K562 (cell line): ENCODE measurements around the gene QSOX2.

Experiments used
- EZH2 ChIP-seq: IDR thresholded peaks from 2 replicates; pipeline ENCODE4 v1.6.1; 2012; ENCODE audit warnings: low read depth, mild to moderate bottlenecking, inconsistent platforms, low read length, borderline replicate concordance
- GABPA ChIP-seq: fragments of 200-800 bp; sonication (Bioruptor generic); conservative IDR thresholded peaks from 2 replicates; pipeline ENCODE4 v1.6.1; 2016; ENCODE audit warnings: low read depth, missing genetic modification characterization, missing compliant biosample characterization
- GABPB1 ChIP-seq: sonication (generic); formaldehyde crosslinking; IDR thresholded peaks from 2 replicates; pipeline ENCODE4 v1.8.0; 2022; ENCODE audit warnings: mild to moderate bottlenecking, missing genetic modification reagents
- HDAC1 ChIP-seq, 2 experiments: fragments of 450-650 bp; IDR thresholded peaks; 2 replicates each; pipeline ENCODE4 v1.6.1; 2016 to 2017; ENCODE audit warnings: inconsistent platforms in 1 of 2, mild to moderate bottlenecking in 1 of 2, moderate library complexity in 1 of 2
- HMG20B ChIP-seq: fragments of 250-450 bp; sonication (Bioruptor Pico); IDR thresholded peaks from 2 replicates; pipeline ENCODE4 v1.5.0; 2021; ENCODE audit warnings: mild to moderate bottlenecking
- MBD1 ChIP-seq: fragments of 250-450 bp; sonication (Bioruptor Pico); IDR thresholded peaks from 2 replicates; pipeline ENCODE4 v1.8.0; 2022; ENCODE audit warnings: inconsistent platforms
- MYBL2 ChIP-seq, 2 experiments: fragments of 450-650 bp in 1 of 2; sonication (generic) in 1 of 2; formaldehyde crosslinking in 1 of 2; IDR thresholded peaks; 2 replicates each; pipeline versions ENCODE4 v1.6.1 to v1.8.1; 2017 to 2022; ENCODE audit warnings: borderline replicate concordance in 1 of 2, inconsistent platforms in 1 of 2, low read depth in 1 of 2, mild to moderate bottlenecking in 1 of 2, missing genetic modification reagents in 1 of 2, moderate library complexity in 1 of 2
- SMC3 ChIP-seq: conservative IDR thresholded peaks from 2 replicates; pipeline ENCODE4 v1.6.1; 2011; ENCODE audit warnings: low read depth, low read length, improper control_type of control experiment; ENCODE audit not compliant: insufficient read depth
- SUPT5H ChIP-seq: fragments of 450-650 bp; IDR thresholded peaks from 2 replicates; pipeline ENCODE4 v1.6.1; 2016
- TRIM28 ChIP-seq: fragments of 450-650 bp; IDR thresholded peaks from 2 replicates; pipeline ENCODE4 v1.6.1; 2017
- ZBTB11 ChIP-seq, 3 experiments: fragments of 200-800 bp in 1 of 3; fragments of 250-450 bp in 1 of 3; fragments of 450-650 bp in 1 of 3; sonication (Bioruptor Pico) in 1 of 3; sonication (Bioruptor generic) in 1 of 3; formaldehyde crosslinking in 1 of 3; IDR thresholded peaks; 2 replicates each; pipeline versions ENCODE4 v1.6.1 to v1.8.0; 2016 to 2022; ENCODE audit warnings: mild to moderate bottlenecking in 2 of 3, missing genetic modification characterization in 2 of 3, missing compliant biosample characterization in 1 of 3, moderate library complexity in 1 of 3
- ZNF217 ChIP-seq: sonication (generic); formaldehyde crosslinking; IDR thresholded peaks from 2 replicates; pipeline ENCODE4 v1.8.0; 2022; ENCODE audit warnings: mild to moderate bottlenecking, missing genetic modification reagents
- TF ChIP-seq, protein P1 (sequence below): sonication (generic); formaldehyde crosslinking; IDR thresholded peaks from 2 replicates; pipeline ENCODE4 v1.9.0; 2022; ENCODE audit warnings: mild to moderate bottlenecking, missing genetic modification reagents

DNA sequence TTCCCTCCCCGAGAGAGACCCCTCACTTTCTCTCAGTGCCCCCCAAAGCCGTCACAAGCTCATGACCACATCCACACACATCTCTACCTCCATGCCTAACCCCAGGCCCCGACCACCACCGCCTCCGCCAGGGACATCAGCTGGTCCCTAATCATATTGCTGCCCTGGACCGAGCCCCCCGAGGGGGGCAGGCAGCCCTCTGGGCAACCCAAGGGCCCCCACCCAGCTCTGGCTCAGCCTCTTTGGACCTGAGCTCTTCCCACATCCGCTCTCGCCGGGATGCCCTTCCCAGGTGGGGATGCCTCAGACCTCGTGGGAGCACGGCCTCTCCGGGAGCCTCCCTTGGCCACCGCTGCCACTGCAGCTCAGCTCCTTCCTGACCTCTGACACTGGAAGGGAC, 59.2 kb downstream of the QSOX2 start:
- TF ChIP-seq, protein P1, sequence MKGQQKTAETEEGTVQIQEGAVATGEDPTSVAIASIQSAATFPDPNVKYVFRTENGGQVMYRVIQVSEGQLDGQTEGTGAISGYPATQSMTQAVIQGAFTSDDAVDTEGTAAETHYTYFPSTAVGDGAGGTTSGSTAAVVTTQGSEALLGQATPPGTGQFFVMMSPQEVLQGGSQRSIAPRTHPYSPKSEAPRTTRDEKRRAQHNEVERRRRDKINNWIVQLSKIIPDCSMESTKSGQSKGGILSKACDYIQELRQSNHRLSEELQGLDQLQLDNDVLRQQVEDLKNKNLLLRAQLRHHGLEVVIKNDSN (CRISPR knock-in tag): no peak
- TF ChIP-seq GABPB1: no peak
- TF ChIP-seq SUPT5H: no peak
- no peak for TF ChIP-seq MYBL2 (IDR thresholded peaks at IDR 0.05; ENCODE audit: low read depth)
- TF ChIP-seq MYBL2 (CRISPR knock-in tag; IDR thresholded peaks at IDR 0.05; ENCODE audit: borderline replicate concordance): no peak
- TF ChIP-seq HDAC1 (IDR thresholded peaks at IDR 0.05): no peak
- no peak for TF ChIP-seq EZH2
- no peak for TF ChIP-seq TRIM28
- no peak for TF ChIP-seq SMC3
- no peak for TF ChIP-seq ZNF217
- no peak for TF ChIP-seq GABPA (tag)
- no peak for TF ChIP-seq ZBTB11 (CRISPR knock-in tag; IDR thresholded peaks at IDR 0.05)
- no peak for TF ChIP-seq MBD1
- TF ChIP-seq HMG20B (CRISPR knock-in tag): no peak
